RWPE2 (cell line): ENCODE measurements around the gene DTNB.

Source experiments
- ATAC-seq: fragments of 200-7000 bp; cut with Tn5 transposase; 3 replicates; pipeline ENCODE4 v1.9.1; 2021; ENCODE audit warnings: low read depth
- DNase-seq: peaks from one replicate; pipeline ENCODE4 v3.0.0-alpha.2; 2020; ENCODE audit warnings: low spot score
- H3K27ac ChIP-seq: fragments of 450-650 bp; 2 replicates; pipeline ENCODE4 v1.5.1; 2017; ENCODE audit warnings: mild to moderate bottlenecking; ENCODE audit not compliant: poor library complexity, severe bottlenecking
- H3K27me3 ChIP-seq: fragments of 250-450 bp; sonication (Bioruptor Pico); 2 replicates; pipeline ENCODE4 v1.5.1; 2021; ENCODE audit warnings: mild to moderate bottlenecking, moderate library complexity; ENCODE audit not compliant: insufficient read depth, poor library complexity, severe bottlenecking
- H3K36me3 ChIP-seq: fragments of 250-450 bp; sonication (Bioruptor Pico); 2 replicates; pipeline ENCODE4 v1.5.1; 2020; ENCODE audit warnings: low read depth, mild to moderate bottlenecking, moderate library complexity
- H3K4me1 ChIP-seq: fragments of 250-450 bp; sonication (Bioruptor Pico); 2 replicates; pipeline ENCODE4 v1.5.1; 2021; ENCODE audit warnings: mild to moderate bottlenecking, moderate library complexity; ENCODE audit not compliant: insufficient read depth, poor library complexity, severe bottlenecking
- H3K4me3 ChIP-seq: fragments of 250-450 bp; sonication (Bioruptor Pico); 2 replicates; pipeline ENCODE4 v1.5.1; 2021; ENCODE audit warnings: mild to moderate bottlenecking, moderate library complexity; ENCODE audit not compliant: severe bottlenecking
- H3K9me3 ChIP-seq: fragments of 250-450 bp; sonication (Bioruptor Pico); 2 replicates; pipeline ENCODE4 v1.5.1; 2021; ENCODE audit warnings: mild to moderate bottlenecking, moderate library complexity; ENCODE audit not compliant: severe bottlenecking
- TF ChIP-seq, protein P1 (sequence below): fragments of 450-650 bp; IDR thresholded peaks from one replicate; pipeline ENCODE4 v1.5.1; 2017; ENCODE audit warnings: mild to moderate bottlenecking, moderate library complexity; ENCODE audit not compliant: poor library complexity, severe bottlenecking

The DTNB gene

DNA sequence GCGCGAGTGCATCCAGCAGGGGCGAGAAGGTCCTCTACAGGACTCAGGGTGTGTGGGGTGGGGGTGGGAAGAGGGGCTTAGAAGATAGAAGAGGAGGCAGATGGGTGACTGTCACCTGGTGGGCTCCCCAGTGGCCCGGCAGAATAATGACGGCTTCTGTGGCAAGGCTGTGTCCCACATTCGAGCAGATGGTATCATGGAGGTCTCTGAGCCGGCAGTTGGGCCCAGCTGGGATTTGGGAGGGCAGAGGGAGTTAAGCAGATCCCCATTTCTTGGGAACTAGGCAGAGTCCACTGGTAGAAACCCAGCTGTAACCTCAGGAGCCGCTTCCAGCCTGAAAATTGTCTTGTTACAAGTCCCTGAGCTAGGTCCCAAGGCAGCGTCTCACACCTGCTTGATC is 28.4 kb upstream of the DTNB start:
- TF ChIP-seq, protein P1, sequence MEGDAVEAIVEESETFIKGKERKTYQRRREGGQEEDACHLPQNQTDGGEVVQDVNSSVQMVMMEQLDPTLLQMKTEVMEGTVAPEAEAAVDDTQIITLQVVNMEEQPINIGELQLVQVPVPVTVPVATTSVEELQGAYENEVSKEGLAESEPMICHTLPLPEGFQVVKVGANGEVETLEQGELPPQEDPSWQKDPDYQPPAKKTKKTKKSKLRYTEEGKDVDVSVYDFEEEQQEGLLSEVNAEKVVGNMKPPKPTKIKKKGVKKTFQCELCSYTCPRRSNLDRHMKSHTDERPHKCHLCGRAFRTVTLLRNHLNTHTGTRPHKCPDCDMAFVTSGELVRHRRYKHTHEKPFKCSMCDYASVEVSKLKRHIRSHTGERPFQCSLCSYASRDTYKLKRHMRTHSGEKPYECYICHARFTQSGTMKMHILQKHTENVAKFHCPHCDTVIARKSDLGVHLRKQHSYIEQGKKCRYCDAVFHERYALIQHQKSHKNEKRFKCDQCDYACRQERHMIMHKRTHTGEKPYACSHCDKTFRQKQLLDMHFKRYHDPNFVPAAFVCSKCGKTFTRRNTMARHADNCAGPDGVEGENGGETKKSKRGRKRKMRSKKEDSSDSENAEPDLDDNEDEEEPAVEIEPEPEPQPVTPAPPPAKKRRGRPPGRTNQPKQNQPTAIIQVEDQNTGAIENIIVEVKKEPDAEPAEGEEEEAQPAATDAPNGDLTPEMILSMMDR, result no peak
- ATAC-seq (no peak), DNase-seq (no peak)
- Histone ChIP-seq H3K27me3 (no peaks in the 10 kb centered on the region), H3K9me3 (no peaks in the 10 kb centered on the region), H3K36me3 (no peaks in the 10 kb centered on the region), H3K27ac (no peak overlapping the region), H3K4me3 (no peak overlapping the region), H3K4me1 (peaks cover 17% of the 10 kb centered on the region)

DNA sequence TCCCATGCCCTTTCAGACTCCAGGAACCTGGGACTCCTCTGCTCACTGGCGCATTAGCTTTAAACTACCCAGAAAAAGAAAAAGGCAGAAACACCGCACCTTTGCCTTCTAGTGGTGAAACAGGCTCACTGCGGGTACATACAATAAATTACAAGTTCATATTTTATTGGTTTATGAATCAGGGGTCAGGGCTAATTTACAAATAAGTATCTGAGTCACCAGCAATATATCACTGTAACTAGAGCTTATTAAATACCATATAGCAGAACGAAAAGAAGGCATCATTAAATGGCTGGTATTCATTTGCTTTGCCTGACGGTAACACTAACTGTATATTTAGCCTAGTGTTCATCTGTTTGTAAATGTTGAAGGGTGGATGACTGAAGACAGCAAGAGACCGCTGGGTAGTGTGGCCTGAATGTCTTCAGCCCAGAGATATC is 26.9 kb upstream of the DTNB start:
- Histone ChIP-seq H3K27ac (no peak overlapping the region), H3K27me3 (no peaks in the 10 kb centered on the region), H3K36me3 (no peaks in the 10 kb centered on the region), H3K4me3 (no peak overlapping the region), H3K9me3 (no peaks in the 10 kb centered on the region), H3K4me1 (peaks cover 17% of the 10 kb centered on the region)
- TF ChIP-seq, protein P1, result peak; percentile 90
- ATAC-seq (peak; percentile 80), DNase-seq (no peak)

DNA sequence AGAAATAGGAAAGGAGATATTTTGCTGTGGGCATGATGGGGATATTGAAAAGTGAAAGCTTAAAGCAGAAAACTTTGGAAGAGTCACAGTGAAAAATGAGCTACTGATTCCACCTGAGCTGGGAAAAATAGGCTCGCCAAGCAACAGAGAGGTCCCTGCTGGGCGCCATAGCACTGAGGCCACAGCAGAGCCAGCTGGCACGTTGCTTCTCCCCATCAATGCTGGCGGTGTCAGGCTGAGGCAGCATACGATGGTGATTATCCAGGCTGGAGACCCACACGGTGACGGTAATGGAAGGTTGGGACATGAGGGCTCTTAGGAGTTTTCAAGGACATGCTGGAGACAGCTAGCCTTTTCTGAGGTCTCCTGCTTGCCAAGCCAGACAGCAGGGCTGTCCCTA is 25.8 kb upstream of the DTNB start:
- ATAC-seq (no peak), DNase-seq (no peak)
- TF ChIP-seq, protein P1, result no peak
- H3K27ac ChIP-seq, result peak overlapping the region; percentile 60
- H3K4me1 ChIP-seq, result peaks cover 17% of the 10 kb centered on the region
- H3K36me3 ChIP-seq, result no peaks in the 10 kb centered on the region
- no peak overlapping the region for H3K4me3 ChIP-seq
- H3K9me3 ChIP-seq, result no peaks in the 10 kb centered on the region
- H3K27me3 ChIP-seq, result no peaks in the 10 kb centered on the region

DNA sequence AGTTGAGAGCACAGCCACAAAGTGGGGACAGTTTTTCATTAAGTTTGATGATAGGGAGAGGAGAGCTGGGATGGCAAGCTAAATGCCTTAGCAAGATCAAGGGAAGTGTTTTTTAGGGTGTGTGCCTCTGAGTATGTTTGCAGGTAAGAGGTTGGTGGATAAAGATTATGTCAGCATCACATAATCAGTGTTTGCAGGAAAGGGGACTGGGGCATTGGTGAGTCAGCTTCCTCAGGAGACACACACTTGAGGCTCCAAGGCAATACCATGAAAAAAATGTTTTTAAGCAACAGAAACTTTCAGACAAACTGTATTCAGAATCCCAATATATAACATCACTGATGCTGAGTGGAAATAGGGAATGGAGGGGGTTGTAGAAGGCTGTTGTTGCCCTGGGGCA is 25.4 kb upstream of the DTNB start:
- H3K36me3 ChIP-seq, result no peaks in the 10 kb centered on the region
- H3K4me1 ChIP-seq, result peaks cover 17% of the 10 kb centered on the region
- ATAC-seq (peak; percentile 87), DNase-seq (no peak)
- H3K27me3 ChIP-seq, result no peaks in the 10 kb centered on the region
- no peaks in the 10 kb centered on the region for H3K9me3 ChIP-seq
- peak overlapping the region; percentile 60 for H3K27ac ChIP-seq
- TF ChIP-seq, protein P1, result no peak
- no peak overlapping the region for H3K4me3 ChIP-seq

DNA sequence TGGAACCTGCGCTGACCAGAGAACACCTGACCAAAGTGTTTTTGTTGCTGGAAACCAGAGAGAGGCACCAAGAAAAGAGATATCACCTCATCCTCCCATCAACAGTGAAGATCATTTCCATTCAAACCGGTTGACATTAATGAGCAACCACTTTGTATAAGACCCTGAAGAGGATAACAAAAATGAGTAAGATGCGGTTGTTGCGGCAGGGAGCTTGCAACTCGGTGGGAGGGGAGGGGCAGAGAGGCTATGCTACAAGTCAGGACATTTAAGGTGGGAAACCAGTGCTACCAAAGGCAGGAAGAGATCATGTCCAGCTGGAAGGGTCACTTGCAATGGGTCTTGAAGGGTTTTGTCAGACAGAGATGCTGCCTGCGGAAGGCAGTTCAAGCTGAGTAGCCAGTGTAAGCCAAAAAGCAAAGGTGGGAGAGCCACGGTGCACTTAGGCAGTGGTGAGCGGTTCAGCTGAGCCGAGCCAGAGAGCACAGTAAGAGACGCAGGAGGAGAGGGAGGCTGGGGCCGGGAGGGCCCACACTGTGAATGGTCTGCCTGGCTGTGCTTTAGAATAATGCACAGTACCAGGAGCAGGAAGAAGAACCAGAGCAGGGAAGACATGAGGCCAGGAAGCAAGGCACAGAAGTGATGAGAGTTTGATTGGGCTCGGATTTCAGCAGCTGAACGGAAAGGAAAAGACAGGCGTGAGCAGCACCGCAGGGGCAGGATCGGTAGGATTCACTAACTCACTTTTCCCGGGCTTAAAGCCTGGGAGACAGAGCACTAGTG is 24.4 kb upstream of the DTNB start:
- Histone ChIP-seq H3K36me3 (no peaks in the 10 kb centered on the region), H3K27ac (peak overlapping the region; percentile 60), H3K27me3 (no peaks in the 10 kb centered on the region), H3K4me1 (peaks cover 17% of the 10 kb centered on the region), H3K4me3 (no peak overlapping the region), H3K9me3 (no peaks in the 10 kb centered on the region)
- DNase-seq (no peak), ATAC-seq (no peak)
- TF ChIP-seq, protein P1, result no peak
